GDM1 (cell line): Measurements from ENCODE around the gene KRTAP5-10.
"Not testable (repeated sequence)": the region's sequence is repeated elsewhere in the genome, so short reads cannot be mapped to it uniquely, and the experiment has no call there.

Experiments
- DNase-seq: peaks from one replicate; lab custom pipeline; 2025; lab: John Stamatoyannopoulos, UW

KRTAP5-10 gene

GRCh38 chr11:71542879-71543777 is 22.2 kb upstream of the KRTAP5-10 start:
- no peak for DNase-seq

- peak; percentile 68 for DNase-seq
These were observed 21.5 kb upstream of the KRTAP5-10 start for GRCh38 chr11:71543866-71544265.

GRCh38 chr11:71544525-71545214 is 20.7 kb upstream of the KRTAP5-10 start:
- no peak for DNase-seq

GRCh38 chr11:71545405-71545966 is 19.9 kb upstream of the KRTAP5-10 start:
- DNase-seq: no peak

GRCh38 chr11:71548120-71548519 is 17.2 kb upstream of the KRTAP5-10 start, which contains the start of gene KRTAP5-9:
TSS of gene KRTAP5-9 (plus strand) at chr11:71548420. CDS start at chr11:71548658, 238 bp downstream.
- DNase-seq: no peak

- peak; percentile 28 for DNase-seq
These were observed 16.6 kb upstream of the KRTAP5-10 start for GRCh38 chr11:71548716-71549151.

- DNase-seq: peak; percentile 27
These were observed 13.7 kb upstream of the KRTAP5-10 start for GRCh38 chr11:71551711-71552110.

- DNase-seq: no peak
These were observed 10.4 kb upstream of the KRTAP5-10 start for GRCh38 chr11:71554996-71555395.

GRCh38 chr11:71555508-71555907 is 9.9 kb upstream of the KRTAP5-10 start:
- no peak for DNase-seq

- no peak for DNase-seq
These were observed 9.3 kb upstream of the KRTAP5-10 start for GRCh38 chr11:71556018-71556417.

GRCh38 chr11:71557257-71557656 is 8.1 kb upstream of the KRTAP5-10 start:
- no peak for DNase-seq

GRCh38 chr11:71558996-71559395 is 6.4 kb upstream of the KRTAP5-10 start:
- DNase-seq: no peak

- DNase-seq: no peak
These were observed 3.2 kb upstream of the KRTAP5-10 start for GRCh38 chr11:71562120-71562519.

- DNase-seq: peak; percentile 53
These were observed 2.0 kb upstream of the KRTAP5-10 start for GRCh38 chr11:71563406-71563805.

GRCh38 chr11:71564430-71564829 is 933 bp upstream of the KRTAP5-10 start:
- no peak for DNase-seq

- DNase-seq: no peak
These were observed 788 bp downstream of the KRTAP5-10 start for GRCh38 chr11:71566081-71566620.

- DNase-seq: not testable (repeated sequence)
These were observed 1.6 kb downstream of the KRTAP5-10 start for GRCh38 chr11:71566626-71567599.

- not testable (repeated sequence) for DNase-seq
These were observed 2.3 kb downstream of the KRTAP5-10 start for GRCh38 chr11:71567633-71568032.

GRCh38 chr11:71568704-71569349 is 3.5 kb downstream of the KRTAP5-10 start:
- DNase-seq: no peak

- not testable (repeated sequence) for DNase-seq
These were observed 5.9 kb downstream of the KRTAP5-10 start for GRCh38 chr11:71571101-71571850.
